HG02840 (cell line): ENCODE measurements around the gene RBM23.

Experiments used
- ATAC-seq: cut with Tn5 transposase; IDR thresholded peaks from one replicate; pipeline ENCODE4 v1.9.1; 2021; ENCODE audit warnings: mild to moderate bottlenecking, moderate library complexity, moderate number of reproducible peaks; ENCODE audit not compliant: unreplicated experiment, low FRiP score

RBM23 gene

DNA sequence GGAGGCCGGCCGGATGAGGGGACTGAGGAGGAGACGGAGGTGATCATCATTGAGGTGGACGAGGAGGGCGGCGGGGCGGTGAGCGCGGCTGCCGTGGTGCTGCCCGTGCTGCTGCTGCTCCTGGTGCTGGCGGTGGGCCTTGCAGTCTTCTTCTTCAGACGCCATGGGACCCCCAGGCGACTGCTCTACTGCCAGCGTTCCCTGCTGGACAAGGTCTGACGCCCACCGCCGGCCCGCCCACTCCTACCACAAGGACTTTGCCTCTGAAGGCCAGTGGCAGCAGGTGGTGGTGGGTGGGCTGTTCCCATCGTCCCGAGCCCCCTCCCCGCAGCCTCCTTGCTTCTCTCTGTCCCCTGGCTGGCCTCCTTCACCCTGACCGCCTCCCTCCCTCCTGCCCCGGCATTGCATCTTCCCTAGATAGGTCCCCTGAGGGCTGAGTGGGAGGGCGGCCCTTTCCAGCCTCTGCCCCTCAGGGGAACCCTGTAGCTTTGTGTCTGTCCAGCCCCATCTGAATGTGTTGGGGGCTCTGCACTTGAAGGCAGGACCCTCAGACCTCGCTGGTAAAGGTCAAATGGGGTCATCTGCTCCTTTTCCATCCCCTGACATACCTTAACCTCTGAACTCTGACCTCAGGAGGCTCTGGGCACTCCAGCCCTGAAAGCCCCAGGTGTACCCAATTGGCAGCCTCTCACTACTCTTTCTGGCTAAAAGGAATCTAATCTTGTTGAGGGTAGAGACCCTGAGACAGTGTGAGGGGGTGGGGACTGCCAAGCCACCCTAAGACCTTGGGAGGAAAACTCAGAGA is 72.9 kb downstream of the RBM23 start:
- ATAC-seq: no peak

DNA sequence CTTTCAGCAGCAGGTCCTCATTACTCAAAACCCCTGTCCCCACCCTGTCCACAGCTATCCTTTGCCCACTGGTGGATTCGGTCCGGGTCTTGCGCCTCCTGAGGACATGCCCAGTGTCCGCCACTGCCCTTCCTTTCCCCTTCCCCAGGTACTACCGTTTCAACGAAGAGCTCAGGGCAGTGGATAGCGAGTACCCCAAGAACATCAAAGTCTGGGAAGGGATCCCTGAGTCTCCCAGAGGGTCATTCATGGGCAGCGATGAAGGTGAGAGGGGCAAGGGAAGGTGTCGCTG is 73.9 kb downstream of the RBM23 start:
- no peak for ATAC-seq

DNA sequence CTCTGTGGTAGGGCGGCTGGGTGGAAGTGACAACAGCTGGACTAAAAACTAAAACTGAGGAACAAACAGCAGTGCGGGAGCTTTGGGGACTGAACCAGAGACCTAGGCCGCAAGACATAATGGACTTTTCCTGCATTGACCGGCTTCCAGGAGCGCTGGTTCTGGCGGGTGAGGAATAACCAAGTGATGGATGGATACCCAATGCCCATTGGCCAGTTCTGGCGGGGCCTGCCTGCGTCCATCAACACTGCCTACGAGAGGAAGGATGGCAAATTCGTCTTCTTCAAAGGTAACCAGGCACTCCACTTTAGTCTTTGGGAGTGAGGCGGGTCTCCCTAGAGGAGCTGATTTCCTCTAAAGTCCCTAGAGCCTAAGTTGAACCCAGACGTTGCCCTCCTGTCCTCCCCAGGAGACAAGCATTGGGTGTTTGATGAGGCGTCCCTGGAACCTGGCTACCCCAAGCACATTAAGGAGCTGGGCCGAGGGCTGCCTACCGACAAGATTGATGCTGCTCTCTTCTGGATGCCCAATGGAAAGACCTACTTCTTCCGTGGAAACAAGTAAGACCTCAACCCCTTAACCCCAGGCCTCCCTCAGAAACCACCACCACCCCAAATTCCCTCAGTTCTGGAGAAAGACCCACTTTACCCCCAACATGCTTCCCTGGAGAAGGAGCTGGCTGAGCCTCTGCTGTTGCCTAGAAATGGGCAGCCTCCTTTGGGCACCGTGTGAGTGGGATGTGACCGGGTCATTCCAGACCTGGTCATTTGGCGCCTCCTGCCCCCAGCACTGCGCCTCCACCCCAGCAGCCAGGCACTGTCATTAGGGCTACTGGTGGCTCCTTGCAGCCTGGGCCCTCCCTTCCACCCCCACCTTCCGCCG is 74.5 kb downstream of the RBM23 start:
- ATAC-seq: no peak
